SU-DHL-6 (cell line): Measurements from ENCODE around the gene CYTH4.

ENCODE experiments used
- H2AFZ ChIP-seq: fragments of 200-600 bp; sonication (generic); 2 replicates; pipeline ENCODE4 v1.6.1; 2014; ENCODE audit warnings: low read depth, mild to moderate bottlenecking, moderate library complexity, mixed read lengths, antibody characterized with exemption, low read length; ENCODE audit not compliant: severe bottlenecking
- H3F3A ChIP-seq: fragments of 200-600 bp; shearing (Covaris generic); 2 replicates; pipeline ENCODE4 v1.6.0; 2016; ENCODE audit warnings: antibody characterized with exemption, mild to moderate bottlenecking; ENCODE audit not compliant: insufficient read depth
- H3K27ac ChIP-seq: fragments of 200-600 bp; sonication (generic); 2 replicates; pipeline ENCODE4 v1.5.1; 2016; ENCODE audit warnings: low read depth, mild to moderate bottlenecking, low read length, moderate library complexity, mixed read lengths
- H3K27me3 ChIP-seq: fragments of 200-600 bp; sonication (generic), shearing (Covaris generic); 2 replicates; pipeline ENCODE4 v1.6.0; 2014; ENCODE audit warnings: mild to moderate bottlenecking, low read length
- H3K36me3 ChIP-seq: fragments of 200-600 bp; sonication (generic); 2 replicates; pipeline ENCODE4 v1.6.1; 2014; ENCODE audit warnings: mild to moderate bottlenecking, low read length, mixed read lengths
- H3K4me2 ChIP-seq: fragments of 300-600, 200-600 bp; shearing (Covaris generic), sonication (generic); 2 replicates; pipeline ENCODE4 v1.6.0; 2014; ENCODE audit warnings: low read length, low read depth, mild to moderate bottlenecking; ENCODE audit not compliant: poor library complexity, severe bottlenecking
- H3K4me3 ChIP-seq: fragments of 200-600 bp; sonication (generic); 2 replicates; pipeline ENCODE4 v1.5.1; 2014; ENCODE audit warnings: antibody characterized with exemption, low read length, mild to moderate bottlenecking, mixed read lengths; ENCODE audit not compliant: insufficient read depth, poor library complexity, severe bottlenecking
- H3K79me2 ChIP-seq: fragments of 200-600 bp; sonication (generic); 2 replicates; pipeline ENCODE4 v1.6.1; 2014; ENCODE audit warnings: mild to moderate bottlenecking, low read length, moderate library complexity; ENCODE audit not compliant: insufficient read depth
- H3K9ac ChIP-seq: fragments of 200-600 bp; sonication (generic); 2 replicates; pipeline ENCODE4 v1.7.0; 2014; ENCODE audit warnings: mild to moderate bottlenecking, low read length
- H3K9me2 ChIP-seq: fragments of 200-600 bp; sonication (generic); replicated peaks from 2 replicates; pipeline ENCODE4 v1.6.1; 2014; ENCODE audit warnings: low read length; ENCODE audit not compliant: insufficient read depth
- H3K9me3 ChIP-seq: fragments of 200-600 bp; sonication (generic); 2 replicates; pipeline ENCODE4 v1.6.1; 2014; ENCODE audit warnings: low read length, mixed read lengths; ENCODE audit not compliant: insufficient read depth
- H4K20me1 ChIP-seq: fragments of 200-600 bp; sonication (generic); 2 replicates; pipeline ENCODE4 v1.6.1; 2014; ENCODE audit warnings: low read depth, mild to moderate bottlenecking, antibody characterized with exemption, low read length, moderate library complexity, mixed read lengths
- CTCF ChIP-seq: fragments of 200-600 bp; sonication (generic); IDR thresholded peaks from one replicate; pipeline ENCODE4 v1.5.1; 2017; ENCODE audit warnings: antibody characterized with exemption, mild to moderate bottlenecking, low read length, moderate library complexity; ENCODE audit not compliant: insufficient read depth, poor library complexity, severe bottlenecking
- EZH2phosphoT487 ChIP-seq: fragments of 200-600 bp; sonication (generic), shearing (Covaris generic); conservative IDR thresholded peaks from 2 replicates; pipeline ENCODE4 v1.6.1; 2018; ENCODE audit warnings: mild to moderate bottlenecking, antibody characterized with exemption, low read length, moderate library complexity, mixed read lengths

CYTH4 gene

GRCh38 chr22:37270928-37271650, 11.2 kb upstream of the CYTH4 start:
- no peaks in the 10 kb centered on the region for H3F3A ChIP-seq
- H3K27ac ChIP-seq, result no peak overlapping the region
- H2AFZ ChIP-seq, result no peak overlapping the region
- no peaks in the 10 kb centered on the region for H3K9me2 ChIP-seq
- H3K4me2 ChIP-seq, result no peak overlapping the region
- H3K4me3 ChIP-seq, result no peak overlapping the region
- no peaks in the 10 kb centered on the region for H3K27me3 ChIP-seq
- H3K9me3 ChIP-seq, result no peaks in the 10 kb centered on the region
- no peaks in the 10 kb centered on the region for H3K79me2 ChIP-seq
- H4K20me1 ChIP-seq, result no peaks in the 10 kb centered on the region
- TF ChIP-seq EZH2phosphoT487 (no peak), CTCF (no peak)
- H3K36me3 ChIP-seq, result no peaks in the 10 kb centered on the region
- H3K9ac ChIP-seq, result no peak overlapping the region

GRCh38 chr22:37273126-37273845, 9.0 kb upstream of the CYTH4 start:
- Histone ChIP-seq H3K4me3 (no peak overlapping the region), H3F3A (no peaks in the 10 kb centered on the region), H3K9me3 (no peaks in the 10 kb centered on the region), H3K79me2 (no peaks in the 10 kb centered on the region), H3K9ac (no peak overlapping the region), H3K27ac (no peak overlapping the region), H3K36me3 (no peaks in the 10 kb centered on the region), H3K4me2 (no peak overlapping the region), H2AFZ (no peak overlapping the region), H3K27me3 (no peaks in the 10 kb centered on the region), H4K20me1 (no peaks in the 10 kb centered on the region), H3K9me2 (no peaks in the 10 kb centered on the region)
- TF ChIP-seq CTCF (no peak), EZH2phosphoT487 (no peak)

GRCh38 chr22:37273846-37274225, 8.5 kb upstream of the CYTH4 start:
- Histone ChIP-seq H3K79me2 (no peaks in the 10 kb centered on the region), H3K27me3 (no peaks in the 10 kb centered on the region), H3K9me3 (no peaks in the 10 kb centered on the region), H3K4me3 (no peak overlapping the region), H3K9me2 (no peaks in the 10 kb centered on the region), H3K9ac (no peak overlapping the region), H3K27ac (no peak overlapping the region), H2AFZ (no peak overlapping the region), H3K4me2 (no peak overlapping the region), H3K36me3 (no peaks in the 10 kb centered on the region), H3F3A (no peaks in the 10 kb centered on the region), H4K20me1 (no peaks in the 10 kb centered on the region)
- TF ChIP-seq EZH2phosphoT487 (no peak), CTCF (no peak)
